SK-N-SH (cell line): ENCODE results near the gene PNPLA4. TPM values are rescaled to one million over a fixed set of nuclear protein-coding genes. Genes with fewer than 3 reads are reported as not detected.

Experiments
- CTCF ChIA-PET: fragments of 300-600, 350-600 bp; formaldehyde crosslinking; extraction: SDS; loops from one replicate; lab custom pipeline; 2021; lab: Yijun Ruan, JAX
- POLR2A ChIA-PET: fragments of 350-600 bp; sonication (Branson Sonifier 250); formaldehyde crosslinking; extraction: SDS; loops from one replicate; lab custom pipeline; 2020; ENCODE audit warnings: antibody characterized with exemption, inconsistent platforms; lab: Yijun Ruan, JAX
- DNase-seq: peaks from one replicate; pipeline ENCODE4 v3.0.0; 2012
- H2AFZ ChIP-seq: fragments of 200-600 bp; sonication (generic); 2 replicates; pipeline ENCODE4 v1.8.1; 2016; ENCODE audit warnings: antibody characterized with exemption, mild to moderate bottlenecking, low read depth
- H3F3A ChIP-seq: fragments of 200-600 bp; sonication (generic); replicated peaks from 2 replicates; pipeline ENCODE3; 2016; ENCODE audit warnings: antibody characterized with exemption, mild to moderate bottlenecking; ENCODE audit not compliant: insufficient read depth
- H3K27ac ChIP-seq, 2 experiments: fragments of 200-500 bp in 1 of 2; fragments of 200-600 bp in 1 of 2; sonication (Bioruptor generic) in 1 of 2; sonication (generic), shearing (Covaris generic) in 1 of 2; 2 replicates each; pipeline versions ENCODE4 v1.5.1 to v1.6.1; 2014 to 2016; ENCODE audit warnings: low read depth in 2 of 2, inconsistent platforms in 1 of 2, low read length in 1 of 2, mild to moderate bottlenecking in 1 of 2, mixed read lengths in 1 of 2
- H3K27me3 ChIP-seq: fragments of 200-600 bp; sonication (generic), shearing (Covaris generic); 2 replicates; pipeline ENCODE4 v1.6.1; 2016; ENCODE audit warnings: mixed run types; ENCODE audit not compliant: insufficient read depth
- H3K36me3 ChIP-seq, 2 experiments: fragments of 200-500 bp in 1 of 2; fragments of 200-600 bp in 1 of 2; sonication (Bioruptor generic) in 1 of 2; sonication (generic) in 1 of 2; replicated peaks in 1 of 2; 2 replicates each; pipeline versions ENCODE3 to v1.5.1; 2014 to 2016; ENCODE audit warnings: low read length in 1 of 2, mild to moderate bottlenecking in 1 of 2; ENCODE audit not compliant: insufficient read depth in 2 of 2, control insufficient read depth in 1 of 2
- H3K4me1 ChIP-seq, 2 experiments: fragments of 200-500 bp in 1 of 2; fragments of 200-600 bp in 1 of 2; sonication (Bioruptor generic) in 1 of 2; sonication (generic), shearing (Covaris generic) in 1 of 2; 2 replicates each; pipeline versions ENCODE4 v1.5.1 to v1.6.1; 2014 to 2016; ENCODE audit warnings: low read depth in 1 of 2, low read length in 1 of 2, mixed run types in 1 of 2; ENCODE audit not compliant: insufficient read depth in 2 of 2, control insufficient read depth in 1 of 2
- H3K4me2 ChIP-seq: fragments of 200-600 bp; sonication (generic), shearing (Covaris generic); 2 replicates; pipeline ENCODE4 v1.6.1; 2017; ENCODE audit warnings: mixed run types
- H3K4me3 ChIP-seq, 2 experiments: fragments of 200-500 bp in 1 of 2; fragments of 200-600 bp in 1 of 2; sonication (Bioruptor generic) in 1 of 2; sonication (generic), shearing (Covaris generic) in 1 of 2; 2 replicates each; pipeline versions ENCODE4 v1.5.1 to v1.8.1; 2014 to 2016; ENCODE audit warnings: low read depth in 2 of 2, inconsistent platforms in 1 of 2, low read length in 1 of 2, mild to moderate bottlenecking in 1 of 2, mixed read lengths in 1 of 2, moderate library complexity in 1 of 2
- H3K79me2 ChIP-seq: fragments of 200-600 bp; sonication (generic); 2 replicates; pipeline ENCODE4 v1.8.1; 2017; ENCODE audit warnings: mild to moderate bottlenecking; ENCODE audit not compliant: insufficient read depth
- H3K9ac ChIP-seq: fragments of 200-600 bp; sonication (generic); 2 replicates; pipeline ENCODE4 v1.6.1; 2017; ENCODE audit warnings: mixed run types
- H3K9me2 ChIP-seq: fragments of 200-600 bp; sonication (generic); 2 replicates; pipeline ENCODE4 v1.6.1; 2017; ENCODE audit warnings: mixed run types
- H3K9me3 ChIP-seq: fragments of 200-600 bp; sonication (generic); 2 replicates; pipeline ENCODE4 v1.6.1; 2017; ENCODE audit warnings: mixed run types, mild to moderate bottlenecking, moderate library complexity
- H4K20me1 ChIP-seq: fragments of 200-600 bp; sonication (generic); 2 replicates; pipeline ENCODE4 v1.6.1; 2017; ENCODE audit warnings: mild to moderate bottlenecking, mixed run types; ENCODE audit not compliant: insufficient read depth
- CHD2 ChIP-seq: fragments of 150-350 bp; IDR thresholded peaks from 2 replicates; pipeline ENCODE4 v1.6.1; 2018; ENCODE audit warnings: low read length; ENCODE audit not compliant: partially characterized antibody
- ELF1 ChIP-seq: IDR thresholded peaks from 2 replicates; pipeline ENCODE4 v1.4.0; 2012
- EZH2phosphoT487 ChIP-seq: fragments of 200-600 bp; sonication (generic); IDR thresholded peaks from 2 replicates; pipeline ENCODE4 v1.6.1; 2017; ENCODE audit warnings: low read depth, mixed run types, mild to moderate bottlenecking, antibody characterized with exemption, moderate library complexity, borderline replicate concordance
- FOXM1 ChIP-seq: IDR thresholded peaks from 2 replicates; pipeline ENCODE4 v1.4.0; 2012; ENCODE audit warnings: low read depth, mild to moderate bottlenecking
- JUND ChIP-seq: IDR thresholded peaks from 2 replicates; pipeline ENCODE4 v1.4.0; 2012
- MEF2A ChIP-seq: IDR thresholded peaks from 2 replicates; pipeline ENCODE4 v1.4.0; 2012; ENCODE audit warnings: low read depth, borderline replicate concordance
- NFIC ChIP-seq: IDR thresholded peaks from 2 replicates; pipeline ENCODE4 v1.4.0; 2012; ENCODE audit warnings: borderline replicate concordance
- POLR2AphosphoS5 ChIP-seq: IDR thresholded peaks from 2 replicates; pipeline ENCODE4 v1.6.1; 2012; ENCODE audit warnings: low read depth, low read length
- RAD21 ChIP-seq: IDR thresholded peaks from 2 replicates; pipeline ENCODE4 v1.6.1; 2012; ENCODE audit warnings: mild to moderate bottlenecking, low read length
- RCOR1 ChIP-seq: fragments of 150-350 bp; IDR thresholded peaks from 2 replicates; pipeline ENCODE4 v1.6.1; 2017; ENCODE audit warnings: antibody characterized with exemption, low read length
- REST ChIP-seq: IDR thresholded peaks from 2 replicates; pipeline ENCODE4 v1.6.1; 2012; ENCODE audit warnings: mild to moderate bottlenecking, low read depth, low read length, moderate library complexity
- RXRA ChIP-seq: IDR thresholded peaks from 2 replicates; pipeline ENCODE4 v1.4.0; 2012; ENCODE audit warnings: low read depth, mild to moderate bottlenecking, borderline replicate concordance
- SIN3A ChIP-seq: IDR thresholded peaks from 2 replicates; pipeline ENCODE4 v1.6.1; 2012; ENCODE audit warnings: low read depth, mild to moderate bottlenecking, low read length, moderate library complexity, borderline replicate concordance
- SMC3 ChIP-seq: IDR thresholded peaks from 2 replicates; pipeline ENCODE4 v1.6.1; 2012; ENCODE audit warnings: low read depth, low read length, improper control_type of control experiment
- TAF1 ChIP-seq: IDR thresholded peaks from 2 replicates; pipeline ENCODE4 v1.6.1; 2012; ENCODE audit warnings: low read depth, mild to moderate bottlenecking, low read length, moderate library complexity, borderline replicate concordance
- TCF12 ChIP-seq: IDR thresholded peaks from 2 replicates; pipeline ENCODE4 v1.4.0; 2012
- USF1 ChIP-seq: IDR thresholded peaks from 2 replicates; pipeline ENCODE4 v1.4.0; 2012; ENCODE audit warnings: low read depth, borderline replicate concordance
- USF2 ChIP-seq: fragments of 150-350 bp; IDR thresholded peaks from 2 replicates; pipeline ENCODE4 v1.6.1; 2017; ENCODE audit warnings: antibody characterized with exemption, low read length, low read depth, borderline replicate concordance
- YY1 ChIP-seq: IDR thresholded peaks from 2 replicates; pipeline ENCODE4 v1.4.0; 2012; ENCODE audit warnings: low read depth, mild to moderate bottlenecking
- ZBTB33 ChIP-seq: IDR thresholded peaks from 2 replicates; pipeline ENCODE4 v1.4.0; 2012; ENCODE audit warnings: low read depth, borderline replicate concordance
- WGBS: methylation state at CpG from one replicate; pipeline ENCODE4 v1.1.6; 2017; ENCODE audit warnings: low lambda C conversion rate; 5-methylcytosine and 5-hydroxymethylcytosine counted together
- polyA plus RNA-seq, 3 experiments: library from polyadenylated mRNA; depleted of rRNA; stranded (reverse); fragments of >200 nt; gene quantifications; 2 replicates each; pipeline ENCODE4 v1.2.3, GENCODE V29; 2012

The PNPLA4 gene
- polyA plus RNA-seq, 1 of the 3 experiments (the other 2 are of a cell fraction), result 13.4 TPM

GRCh38 chrX:7876957-7877356 is 50.3 kb downstream of the PNPLA4 start (continued):
- no peak for TF ChIP-seq USF2
- TF ChIP-seq ZBTB33, result no peak
- TF ChIP-seq TCF12, result no peak
- TF ChIP-seq JUND, result no peak
- TF ChIP-seq, all 33 proteins: peak for 0

GRCh38 chrX:7872042-7872441 is 55.2 kb downstream of the PNPLA4 start:
- H3F3A ChIP-seq, result no peaks in the 10 kb centered on the region

More at GRCh38 chrX:7872042-7872441, 55.2 kb downstream of the PNPLA4 start:
- Histone ChIP-seq H2AFZ (no peak overlapping the region), H3K9ac (no peak overlapping the region), H3K4me1 (no peaks in the 10 kb centered on the region), H3K4me2 (no peak overlapping the region), H3K4me3 (no peak overlapping the region), H3K9me2 (no peaks in the 10 kb centered on the region), H3K9me3 (no peaks in the 10 kb centered on the region), H3K79me2 (no peaks in the 10 kb centered on the region), H4K20me1 (no peaks in the 10 kb centered on the region), H3K27me3 (no peaks in the 10 kb centered on the region), H3K27ac (no peak overlapping the region), H3K36me3 (no peaks in the 10 kb centered on the region)
- 8% methylated on average over 4 of the region's 4 CpGs for WGBS
- TF ChIP-seq SMC3, result no peak
- no peak for TF ChIP-seq ELF1
- no peak for TF ChIP-seq MEF2A
- TF ChIP-seq RCOR1, result no peak
- TF ChIP-seq POLR2AphosphoS5, result no peak
- no peak for TF ChIP-seq TCF12
- TF ChIP-seq RXRA, result no peak
- no peak for TF ChIP-seq SIN3A
- TF ChIP-seq EZH2phosphoT487, result no peak
- TF ChIP-seq RAD21, result no peak
- TF ChIP-seq CHD2, result no peak
- TF ChIP-seq NFIC, result no peak
- TF ChIP-seq REST, result no peak
- no peak for TF ChIP-seq USF1
- no peak for TF ChIP-seq YY1
- no peak for TF ChIP-seq JUND
- no peak for TF ChIP-seq FOXM1
- TF ChIP-seq TAF1, result no peak
- no peak for DNase-seq
- CTCF ChIA-PET, result no interaction called here
- POLR2A ChIA-PET, result no interaction called here
